Measurements from ENCODE around the gene KLRC4. TPM values are rescaled to one million over a fixed set of nuclear protein-coding genes. Genes with fewer than 3 reads are reported as not detected.

Gene KLRC4
- total RNA-seq, 1 donor from 2014 or later = 1.9 TPM

- H3K9me3 ChIP-seq = no peaks in the 10 kb centered on the region
- TF ChIP-seq CTCF (IDR thresholded peaks at IDR 0.05) = no peak
- no peak for ATAC-seq
- no peaks in the 10 kb centered on the region for H3K36me3 ChIP-seq
- intact Hi-C loops (cut with DNase I) = no loop called here
- no peak overlapping the region for H3K27ac ChIP-seq
- no peak overlapping the region for H3K4me3 ChIP-seq
- no peaks in the 10 kb centered on the region for H3K27me3 ChIP-seq
- peaks cover 15% of the 10 kb centered on the region for H3K4me1 ChIP-seq
- DNase-seq = no peak
These were observed 48.5 kb downstream of the KLRC4 start for GRCh38 chr12:10361084-10361483.

- DNase-seq (no peak), ATAC-seq (no peak)
- Histone ChIP-seq H3K4me3 (no peak overlapping the region), H3K4me1 (peaks cover 7% of the 10 kb centered on the region), H3K9me3 (no peaks in the 10 kb centered on the region), H3K27ac (no peak overlapping the region), H3K27me3 (no peaks in the 10 kb centered on the region), H3K36me3 (no peaks in the 10 kb centered on the region)
- intact Hi-C loops (cut with DNase I) = no loop called here
- TF ChIP-seq CTCF (IDR thresholded peaks at IDR 0.05) = no peak
These were observed 50.6 kb downstream of the KLRC4 start for GRCh38 chr12:10358969-10359368.

- H3K9me3 ChIP-seq = no peaks in the 10 kb centered on the region
- DNase-seq (no peak), ATAC-seq (no peak)
- H3K4me3 ChIP-seq = no peak overlapping the region
- peaks cover 7% of the 10 kb centered on the region for H3K4me1 ChIP-seq
- H3K27me3 ChIP-seq = no peaks in the 10 kb centered on the region
- intact Hi-C loops (cut with DNase I) = no loop called here
- TF ChIP-seq CTCF (IDR thresholded peaks at IDR 0.05) = no peak
- H3K27ac ChIP-seq = no peak overlapping the region
- no peaks in the 10 kb centered on the region for H3K36me3 ChIP-seq
These were observed 51.4 kb downstream of the KLRC4 start for GRCh38 chr12:10358131-10358530.

Other genes starting within 250 kb of the KLRC4 start
- gene OLR1, start 237.6 kb downstream of the KLRC4 start, total RNA-seq = 96.1 TPM
- 2.3 TPM for gene TMEM52B, start 230.7 kb downstream of the KLRC4 start, total RNA-seq
- 114 TPM for gene GABARAPL1, start 196.9 kb downstream of the KLRC4 start, total RNA-seq
- gene KLRD1, start 101.9 kb downstream of the KLRC4 start, total RNA-seq = 13.3 TPM
- 8.1 TPM for gene KLRK1, start 19.7 kb downstream of the KLRC4 start, total RNA-seq
- not detected for gene KLRC3, start 10.8 kb upstream of the KLRC4 start, total RNA-seq
- 2.8 TPM for gene KLRC2, start 26.3 kb upstream of the KLRC4 start, total RNA-seq
- 2.5 TPM for gene KLRC1, start 43.6 kb upstream of the KLRC4 start, total RNA-seq
- gene EIF2S3B, start 96.1 kb upstream of the KLRC4 start, total RNA-seq = 0.52 TPM
- gene MAGOHB, start 203.9 kb upstream of the KLRC4 start, total RNA-seq = 21.3 TPM